LNCaP clone FGC (cell line): Measurements from ENCODE around the gene MAST1.
"Not testable (repeated sequence)": the region's sequence is repeated elsewhere in the genome, so short reads cannot be mapped to it uniquely, and the experiment has no call there.

Source experiments
- DNase-seq: peaks from one replicate; pipeline ENCODE4 v3.0.0-alpha.2; 2011; ENCODE audit warnings: low read depth
- H3K4me3 ChIP-seq: 2 replicates; pipeline ENCODE4 v1.5.1; 2011; ENCODE audit warnings: mild to moderate bottlenecking, low read depth, low read length, control low read depth
- CTCF ChIP-seq: IDR thresholded peaks from 2 replicates; pipeline ENCODE4 v1.5.1; 2012; ENCODE audit warnings: mild to moderate bottlenecking; ENCODE audit not compliant: control insufficient read depth, insufficient read depth; ENCODE audit errors: extremely low read depth

Gene MAST1

GRCh38 chr19:12796146-12797071, 41.9 kb upstream of the MAST1 start:
- DNase-seq: no peak
- peak; percentile 98 for TF ChIP-seq CTCF
- no peak overlapping the region for H3K4me3 ChIP-seq

DNA sequence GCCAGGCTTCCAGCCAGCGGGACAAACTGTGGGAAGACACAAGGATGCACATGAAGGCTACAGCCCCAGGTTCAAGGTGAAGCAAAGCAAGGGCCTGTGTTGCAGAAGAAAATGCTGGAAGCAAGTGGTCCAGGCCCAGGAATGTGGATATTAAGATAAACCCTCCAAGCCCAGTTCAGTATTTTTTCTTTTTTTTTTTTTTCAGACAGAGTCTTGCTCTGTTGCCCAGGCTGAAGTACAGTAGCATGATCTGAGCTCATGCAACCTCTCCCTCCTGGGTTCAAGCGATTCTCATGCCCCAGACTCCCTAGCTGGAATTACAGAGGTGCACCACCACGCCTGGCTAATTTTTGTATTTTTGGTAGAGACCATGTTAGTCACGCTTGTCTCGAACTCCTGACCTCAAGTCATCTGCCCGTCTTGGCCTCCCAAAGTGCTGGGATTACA, 41.2 kb upstream of the MAST1 start:
- no peak for DNase-seq
- no peak overlapping the region for H3K4me3 ChIP-seq
- TF ChIP-seq CTCF: no peak

- not testable (repeated sequence) for DNase-seq, H3K4me3 ChIP-seq
Measured at GRCh38 chr19:12797607-12798006, 40.7 kb upstream of the MAST1 start.

- peak overlapping the region; percentile 100 for H3K4me3 ChIP-seq
- DNase-seq: no peak
- no peak for TF ChIP-seq CTCF
Measured at GRCh38 chr19:12799742-12800465, 38.4 kb upstream of the MAST1 start.

GRCh38 chr19:12800466-12800770, 37.9 kb upstream of the MAST1 start:
- TF ChIP-seq CTCF: no peak
- peak overlapping the region; percentile 100 for H3K4me3 ChIP-seq
- DNase-seq: no peak

DNA sequence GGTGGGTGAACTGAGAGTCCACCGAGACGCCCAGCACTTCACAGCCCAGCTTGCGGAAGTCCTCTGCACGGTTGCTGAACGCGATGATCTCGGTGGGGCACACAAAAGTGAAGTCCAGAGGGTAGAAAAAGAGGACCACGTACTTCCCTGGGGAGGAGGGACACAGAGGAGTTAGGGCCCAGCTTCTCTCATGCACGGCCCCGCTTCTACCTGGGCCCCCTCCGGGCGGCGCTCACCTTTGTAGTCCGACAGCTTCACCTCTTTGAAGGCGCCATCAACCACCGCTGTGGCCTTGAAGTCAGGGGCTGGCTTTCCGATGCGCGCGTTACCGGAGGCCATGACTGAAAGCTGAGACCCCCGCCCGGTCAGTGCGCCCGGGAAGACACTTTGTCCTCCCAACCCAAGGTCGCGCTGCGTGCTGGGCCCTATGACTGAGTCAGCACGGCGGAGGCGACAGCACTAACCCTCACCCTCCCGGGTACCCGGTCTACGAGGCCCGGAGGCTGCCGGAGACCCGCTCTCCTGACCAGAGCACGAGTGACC, 37.3 kb upstream of the MAST1 start:
- no peak for DNase-seq
- H3K4me3 ChIP-seq: peak overlapping the region; percentile 100
- no peak for TF ChIP-seq CTCF
